Measurements from ENCODE around the gene CT47A7. TPM values are rescaled to one million over a fixed set of nuclear protein-coding genes. Genes with fewer than 3 reads are reported as not detected.
"Not testable (repeated sequence)": the region's sequence is repeated elsewhere in the genome, so short reads cannot be mapped to it uniquely, and the experiment has no call there.

Gene CT47A7
- total RNA-seq (2021) (not detected in 3 replicates), Bru-seq, nascent RNA (not detected)
- long read RNA-seq, experiment 1 = 0 reads
- long read RNA-seq, experiment 2 = 0 reads
- long read RNA-seq, experiment 3 = 0 reads

DNA sequence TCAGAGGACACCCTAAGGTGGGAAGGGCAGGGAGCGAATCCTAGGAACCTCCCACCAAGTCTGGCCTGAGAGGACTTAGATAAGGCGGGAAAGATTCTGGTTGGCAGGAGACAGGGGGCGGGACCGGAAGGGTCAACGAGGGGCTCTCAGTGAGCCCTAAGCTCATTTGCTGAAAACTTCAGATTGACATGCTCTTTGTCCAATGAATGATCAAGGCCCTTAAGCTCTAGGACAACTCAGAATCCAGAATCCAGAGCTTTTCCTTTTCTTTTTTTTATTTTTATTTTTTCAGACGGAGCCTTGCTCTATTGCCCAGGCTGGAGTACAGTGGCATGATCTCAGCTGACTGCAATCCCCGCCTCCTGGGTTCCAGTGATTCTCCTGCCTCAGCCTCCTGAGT lies at the start of gene CT47A7:
TSS of gene CT47A7 (minus strand) at position 101 of the 400 bp plus-strand sequence. CDS start 255 bp downstream, outside the sequence.
- H3K36me3 Mint-ChIP-seq; H3K4me1 Mint-ChIP-seq; CTCF ChIA-PET; H3K27me3 Mint-ChIP-seq (ENCODE audit: low read depth); H3K9me3 Mint-ChIP-seq; DNase-seq (ENCODE audit: low spot score); H3K27ac Mint-ChIP-seq; POLR2A ChIA-PET; H3K4me3 Mint-ChIP-seq; ATAC-seq: not testable (repeated sequence)

DNA sequence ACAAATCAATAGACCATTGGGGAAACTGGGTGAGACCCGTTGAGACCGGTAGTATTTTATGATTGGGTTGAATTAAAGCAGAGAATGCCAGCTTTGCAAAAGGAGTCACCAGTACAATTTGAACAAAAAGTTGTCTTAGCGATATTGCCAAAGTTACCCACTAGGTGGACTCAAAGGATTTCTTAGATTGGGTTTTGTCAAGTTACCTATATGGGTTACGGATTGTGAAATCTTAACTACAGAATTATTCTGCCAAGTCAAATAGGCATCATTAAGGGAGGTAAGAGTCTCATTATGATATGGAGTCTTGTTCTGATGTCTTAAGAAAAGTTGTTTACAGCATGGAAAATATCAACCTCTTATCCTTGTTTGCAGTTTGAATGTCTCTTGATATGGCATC lies 44.2 kb upstream of the CT47A7 start:
- TF ChIP-seq, protein P1, sequence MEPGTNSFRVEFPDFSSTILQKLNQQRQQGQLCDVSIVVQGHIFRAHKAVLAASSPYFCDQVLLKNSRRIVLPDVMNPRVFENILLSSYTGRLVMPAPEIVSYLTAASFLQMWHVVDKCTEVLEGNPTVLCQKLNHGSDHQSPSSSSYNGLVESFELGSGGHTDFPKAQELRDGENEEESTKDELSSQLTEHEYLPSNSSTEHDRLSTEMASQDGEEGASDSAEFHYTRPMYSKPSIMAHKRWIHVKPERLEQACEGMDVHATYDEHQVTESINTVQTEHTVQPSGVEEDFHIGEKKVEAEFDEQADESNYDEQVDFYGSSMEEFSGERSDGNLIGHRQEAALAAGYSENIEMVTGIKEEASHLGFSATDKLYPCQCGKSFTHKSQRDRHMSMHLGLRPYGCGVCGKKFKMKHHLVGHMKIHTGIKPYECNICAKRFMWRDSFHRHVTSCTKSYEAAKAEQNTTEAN (CRISPR knock-in tag; IDR thresholded peaks at IDR 0.05) = no peak
- no peak for TF ChIP-seq NR1H2 (CRISPR knock-in tag; IDR thresholded peaks at IDR 0.05)
- Mint-ChIP-seq H3K4me1 (peaks cover 7% of the 10 kb centered on the region), H3K27me3 (ENCODE audit: low read depth) (no peaks in the 10 kb centered on the region), H3K27ac (no peak overlapping the region), H3K4me3 (no peak overlapping the region), H3K9me3 (no peaks in the 10 kb centered on the region), H3K36me3 (no peaks in the 10 kb centered on the region)
- CTCF ChIA-PET = interaction anchor here (0.9 kb wide), 1 partner anchor 254 kb away, joined by 3 read pairs; no protein-coding TSS in a partner anchor
- ATAC-seq (no peak), DNase-seq (ENCODE audit: low spot score) (no peak)
- POLR2A ChIA-PET = no interaction called here

DNA sequence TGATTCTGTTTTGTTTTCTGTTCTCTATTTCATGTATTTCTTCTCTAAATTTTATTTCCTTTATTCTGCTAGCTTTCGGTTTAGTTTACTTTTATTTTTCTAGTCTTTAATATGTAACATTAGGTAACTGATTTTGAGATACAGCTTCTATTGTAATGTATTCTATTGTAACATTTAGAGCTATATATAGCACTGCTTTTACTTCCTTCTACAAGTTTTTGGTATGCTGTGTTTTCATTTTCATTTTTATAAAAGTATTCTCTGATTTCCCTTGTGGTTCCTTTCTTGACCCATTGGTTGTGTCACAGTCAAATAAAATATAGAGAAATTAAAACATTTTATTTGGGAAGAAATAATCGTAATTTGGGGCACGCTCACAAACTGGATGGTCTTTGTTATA lies 43.0 kb upstream of the CT47A7 start:
- peaks cover under 1% of the 10 kb centered on the region; the same call in 1 of the 2 replicates for H3K27me3 Mint-ChIP-seq (ENCODE audit: low read depth)
- ChIA-PET POLR2A (no interaction called here), CTCF (no interaction called here)
- H3K4me3 Mint-ChIP-seq = no peak overlapping the region
- TF ChIP-seq GABPB1 (CRISPR knock-in tag; IDR thresholded peaks at IDR 0.05) (no peak), RELA (CRISPR knock-in tag; IDR thresholded peaks at IDR 0.05; ENCODE audit: borderline replicate concordance) (no peak), JUN (CRISPR knock-in tag; IDR thresholded peaks at IDR 0.05) (no peak), SMAD3 (CRISPR knock-in tag; IDR thresholded peaks at IDR 0.05; ENCODE audit: borderline replicate concordance) (no peak), GRHL2 (CRISPR knock-in tag; IDR thresholded peaks at IDR 0.05; ENCODE audit: insufficient replicate concordance, severe bottlenecking) (no peak), NR1H2 (CRISPR knock-in tag; IDR thresholded peaks at IDR 0.05) (no peak)
- TF ChIP-seq, protein P2, sequence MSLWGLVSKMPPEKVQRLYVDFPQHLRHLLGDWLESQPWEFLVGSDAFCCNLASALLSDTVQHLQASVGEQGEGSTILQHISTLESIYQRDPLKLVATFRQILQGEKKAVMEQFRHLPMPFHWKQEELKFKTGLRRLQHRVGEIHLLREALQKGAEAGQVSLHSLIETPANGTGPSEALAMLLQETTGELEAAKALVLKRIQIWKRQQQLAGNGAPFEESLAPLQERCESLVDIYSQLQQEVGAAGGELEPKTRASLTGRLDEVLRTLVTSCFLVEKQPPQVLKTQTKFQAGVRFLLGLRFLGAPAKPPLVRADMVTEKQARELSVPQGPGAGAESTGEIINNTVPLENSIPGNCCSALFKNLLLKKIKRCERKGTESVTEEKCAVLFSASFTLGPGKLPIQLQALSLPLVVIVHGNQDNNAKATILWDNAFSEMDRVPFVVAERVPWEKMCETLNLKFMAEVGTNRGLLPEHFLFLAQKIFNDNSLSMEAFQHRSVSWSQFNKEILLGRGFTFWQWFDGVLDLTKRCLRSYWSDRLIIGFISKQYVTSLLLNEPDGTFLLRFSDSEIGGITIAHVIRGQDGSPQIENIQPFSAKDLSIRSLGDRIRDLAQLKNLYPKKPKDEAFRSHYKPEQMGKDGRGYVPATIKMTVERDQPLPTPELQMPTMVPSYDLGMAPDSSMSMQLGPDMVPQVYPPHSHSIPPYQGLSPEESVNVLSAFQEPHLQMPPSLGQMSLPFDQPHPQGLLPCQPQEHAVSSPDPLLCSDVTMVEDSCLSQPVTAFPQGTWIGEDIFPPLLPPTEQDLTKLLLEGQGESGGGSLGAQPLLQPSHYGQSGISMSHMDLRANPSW (CRISPR knock-in tag; conservative IDR thresholded peaks at IDR 0.05; ENCODE audit: low read depth) = no peak
- TF ChIP-seq, protein P3, sequence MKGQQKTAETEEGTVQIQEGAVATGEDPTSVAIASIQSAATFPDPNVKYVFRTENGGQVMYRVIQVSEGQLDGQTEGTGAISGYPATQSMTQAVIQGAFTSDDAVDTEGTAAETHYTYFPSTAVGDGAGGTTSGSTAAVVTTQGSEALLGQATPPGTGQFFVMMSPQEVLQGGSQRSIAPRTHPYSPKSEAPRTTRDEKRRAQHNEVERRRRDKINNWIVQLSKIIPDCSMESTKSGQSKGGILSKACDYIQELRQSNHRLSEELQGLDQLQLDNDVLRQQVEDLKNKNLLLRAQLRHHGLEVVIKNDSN (CRISPR knock-in tag; IDR thresholded peaks at IDR 0.05) = no peak
- no peak for DNase-seq (ENCODE audit: low spot score)
- H3K27ac Mint-ChIP-seq = no peak overlapping the region
- H3K36me3 Mint-ChIP-seq = no peaks in the 10 kb centered on the region
- peaks cover 7% of the 10 kb centered on the region for H3K4me1 Mint-ChIP-seq
- ATAC-seq = no peak
- no peaks in the 10 kb centered on the region for H3K9me3 Mint-ChIP-seq

DNA sequence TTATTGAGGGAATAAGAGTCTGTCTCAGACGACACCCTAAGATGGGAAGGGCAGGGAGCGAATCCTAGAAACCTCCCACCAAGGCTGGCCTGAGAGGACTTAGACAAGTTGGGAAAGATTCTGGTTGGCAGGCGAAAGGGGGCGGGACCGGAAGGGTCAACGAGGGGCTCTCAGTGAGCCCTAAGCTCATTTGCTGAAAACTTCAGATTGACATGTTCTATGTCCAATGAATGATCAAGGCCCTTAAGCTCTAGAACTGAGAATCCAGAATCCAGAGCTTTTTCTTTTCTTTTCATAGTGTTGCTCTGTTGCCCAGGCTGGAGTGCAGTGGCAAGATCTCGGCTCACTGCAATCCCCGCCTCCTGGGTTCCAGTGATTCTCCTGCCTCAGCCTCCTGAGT lies 29.3 kb upstream of the CT47A7 start, which contains the start of gene CT47A1:
TSS of gene CT47A1 (minus strand) at position 101 of the 400 bp plus-strand sequence. CDS start 231 bp downstream, outside the sequence.
- DNase-seq (ENCODE audit: low spot score); H3K4me1 Mint-ChIP-seq; H3K27me3 Mint-ChIP-seq (ENCODE audit: low read depth); H3K4me3 Mint-ChIP-seq; H3K36me3 Mint-ChIP-seq; H3K9me3 Mint-ChIP-seq; ATAC-seq; H3K27ac Mint-ChIP-seq; CTCF ChIA-PET; POLR2A ChIA-PET: not testable (repeated sequence)

Other genes with a start within 250 kb of the CT47A7 start
- gene CT47B1, start 80.7 kb downstream of the CT47A7 start, total RNA-seq (2021) = not detected in 3 replicates
- gene CT47A11, start 19.4 kb downstream of the CT47A7 start, total RNA-seq (2021) = not detected in 3 replicates
- not detected in 3 replicates for gene CT47A10, start 14.6 kb downstream of the CT47A7 start, total RNA-seq (2021)
- gene CT47A9, start 9.7 kb downstream of the CT47A7 start, total RNA-seq (2021) = not detected in 3 replicates
- not detected in 3 replicates for gene CT47A8, start 4.9 kb downstream of the CT47A7 start, total RNA-seq (2021)
- not detected in 3 replicates for gene CT47A6, start 4.9 kb upstream of the CT47A7 start, total RNA-seq (2021)
- not detected in 3 replicates for gene CT47A5, start 9.7 kb upstream of the CT47A7 start, total RNA-seq (2021)
- gene CT47A4, start 14.6 kb upstream of the CT47A7 start, total RNA-seq (2021) = not detected in 3 replicates
- not detected in 3 replicates for gene CT47A3, start 19.5 kb upstream of the CT47A7 start, total RNA-seq (2021)
- not detected in 3 replicates for gene CT47A2, start 24.3 kb upstream of the CT47A7 start, total RNA-seq (2021)
- not detected in 3 replicates for gene CT47A1, start 29.2 kb upstream of the CT47A7 start, total RNA-seq (2021)
- gene GLUD2, start 91.0 kb upstream of the CT47A7 start, total RNA-seq (2021) = 0.57 to 1.4 TPM (median 1.2 TPM) in 3 replicates

All from WTC11 (cell line).